Activated CD4-positive, alpha-beta T cell treated with anti-CD3 and anti-CD28 coated beads, Interleukin-2, amount 10 ng/mL, durations not matched to agents 24 days and 14 days (primary cell): ENCODE results near the gene TRAPPC10. TPM values are rescaled to one million over a fixed set of nuclear protein-coding genes. Genes with fewer than 3 reads are reported as not detected.

Source experiments
- DNase-seq: peaks from one replicate; pipeline ENCODE4 v3.0.0; 2022
- H3K27ac Mint-ChIP-seq: one replicate; pipeline ENCODE4 v1.8.0; 2022; ENCODE audit warnings: mild to moderate bottlenecking, mixed read lengths
- H3K27me3 Mint-ChIP-seq: one replicate; pipeline ENCODE4 v1.8.0; 2022; ENCODE audit warnings: mixed read lengths
- H3K36me3 Mint-ChIP-seq: one replicate; pipeline ENCODE4 v1.8.0; 2022; ENCODE audit warnings: low read depth, mild to moderate bottlenecking, mixed read lengths
- H3K4me1 Mint-ChIP-seq: one replicate; pipeline ENCODE4 v1.8.0; 2021; ENCODE audit warnings: mixed read lengths
- H3K4me3 Mint-ChIP-seq: one replicate; pipeline ENCODE4 v1.8.0; 2022; ENCODE audit warnings: mild to moderate bottlenecking, moderate library complexity, mixed read lengths
- H3K9me3 Mint-ChIP-seq: one replicate; pipeline ENCODE4 v1.8.0; 2021; ENCODE audit warnings: mixed read lengths
- intact Hi-C: fragments of 100-400 bp; cut with micrococcal nuclease; formaldehyde crosslinking; loops from one replicate; pipeline ENCODE4 v1.15.1; 2023
- total RNA-seq: library from RNA; stranded (reverse); gene quantifications from 2 replicates; pipeline ENCODE4 v1.2.3, GENCODE V29; 2022

TRAPPC10 gene
- total RNA-seq, 1 donor from 2014 or later: 75.0 TPM

DNA sequence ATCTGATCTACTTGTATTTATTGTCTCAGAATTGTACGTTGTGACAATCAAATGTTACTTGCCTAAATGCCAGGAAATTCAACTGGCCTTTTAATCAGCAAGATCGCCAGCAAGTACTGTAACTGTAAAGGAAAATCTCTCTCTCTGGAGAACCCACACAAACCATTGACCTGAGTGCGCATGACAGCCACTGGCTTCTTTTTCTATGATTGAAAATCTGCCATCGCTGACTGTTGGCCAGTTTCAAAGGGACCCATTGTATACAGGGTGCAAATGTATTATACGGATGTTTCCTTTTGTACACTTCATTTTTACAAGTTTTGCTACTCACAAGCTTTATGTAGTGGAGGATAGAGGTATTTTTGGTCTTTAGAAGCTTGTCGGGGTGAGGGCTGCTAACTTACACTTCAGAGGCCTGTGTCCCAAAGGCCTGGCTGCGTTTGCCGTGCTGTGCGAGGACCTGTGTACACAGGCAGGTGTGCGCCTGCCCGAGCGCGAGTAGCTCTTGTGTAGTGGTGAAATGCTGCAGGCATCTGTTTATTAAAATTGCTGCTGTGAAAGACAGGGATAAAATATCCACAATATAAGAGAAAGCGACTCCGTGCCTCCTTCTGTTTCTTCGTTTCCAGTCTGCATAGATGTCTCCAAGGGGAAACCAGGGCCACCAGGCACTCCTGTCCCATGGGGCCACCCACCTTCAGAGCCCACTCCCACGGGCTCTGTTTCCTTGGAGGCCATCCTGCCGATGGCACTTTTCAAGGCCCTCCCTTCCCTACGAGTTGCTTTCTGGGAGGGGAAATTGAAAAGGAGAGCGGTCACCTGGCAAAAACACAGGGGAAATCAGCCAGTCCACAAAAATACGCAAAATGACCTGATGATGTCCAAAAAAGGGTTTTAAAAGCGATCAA, 25.3 kb upstream of the TRAPPC10 start:
- intact Hi-C loops: no loop called here
- H3K27ac Mint-ChIP-seq: no peak overlapping the region

DNA sequence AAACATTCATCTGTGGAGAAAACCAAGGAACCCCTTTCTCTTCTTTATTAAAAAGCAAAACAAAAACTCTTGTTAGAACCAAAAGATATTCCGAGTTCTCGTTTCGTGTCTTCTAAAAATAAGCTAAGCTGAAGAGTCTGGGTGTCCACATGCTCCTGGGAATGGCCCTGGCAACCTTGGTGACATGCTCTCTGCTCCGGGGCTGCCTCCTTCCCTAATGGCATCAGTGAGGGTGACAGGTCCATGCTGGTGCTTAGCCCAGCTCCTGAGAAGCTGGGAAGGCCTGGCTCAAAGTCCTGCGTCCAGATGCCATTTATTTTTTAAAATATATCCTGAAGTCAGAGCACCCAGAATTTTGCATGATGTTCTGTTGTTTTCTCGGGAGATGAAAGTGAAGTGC, 24.6 kb upstream of the TRAPPC10 start:
- H3K27me3 Mint-ChIP-seq: peaks cover 3% of the 10 kb centered on the region
- intact Hi-C loops: no loop called here

More for the DNA sequence above, 25.3 kb upstream of the TRAPPC10 start:
- H3K4me1 Mint-ChIP-seq: peaks cover 12% of the 10 kb centered on the region
- DNase-seq: no peak
- H3K27me3 Mint-ChIP-seq: peaks cover 3% of the 10 kb centered on the region
- no peaks in the 10 kb centered on the region for H3K9me3 Mint-ChIP-seq
- no peak overlapping the region for H3K4me3 Mint-ChIP-seq
- peaks cover 13% of the 10 kb centered on the region for H3K36me3 Mint-ChIP-seq

DNA sequence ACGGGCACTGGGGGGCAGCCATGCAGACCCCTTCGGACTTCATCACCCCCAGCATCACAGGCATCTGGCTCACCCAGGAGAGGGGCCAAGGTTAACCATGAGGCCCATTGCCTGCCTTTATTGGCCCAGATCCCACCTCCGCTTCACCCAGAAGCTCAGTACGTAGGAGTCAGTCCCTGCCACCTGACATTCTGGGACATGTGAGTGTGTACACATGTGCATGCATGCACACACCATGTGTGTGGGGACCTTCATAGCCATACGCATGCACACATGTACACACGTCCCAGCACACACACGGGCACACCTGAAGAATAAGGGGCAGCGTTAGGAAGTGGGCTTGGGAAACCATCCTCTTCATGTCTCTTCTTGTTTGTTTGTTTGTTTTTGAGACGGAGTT, 24.1 kb upstream of the TRAPPC10 start:
- Mint-ChIP-seq H3K27me3 (peaks cover 3% of the 10 kb centered on the region), H3K4me1 (peaks cover 11% of the 10 kb centered on the region), H3K9me3 (no peaks in the 10 kb centered on the region), H3K36me3 (peaks cover 5% of the 10 kb centered on the region), H3K4me3 (no peak overlapping the region), H3K27ac (no peak overlapping the region)
- DNase-seq: no peak
- intact Hi-C loops: no loop called here

More for the DNA sequence above, 24.6 kb upstream of the TRAPPC10 start:
- no peak for DNase-seq
- Mint-ChIP-seq H3K4me1 (peaks cover 12% of the 10 kb centered on the region), H3K4me3 (no peak overlapping the region), H3K9me3 (no peaks in the 10 kb centered on the region), H3K36me3 (peaks cover 9% of the 10 kb centered on the region), H3K27ac (no peak overlapping the region)

DNA sequence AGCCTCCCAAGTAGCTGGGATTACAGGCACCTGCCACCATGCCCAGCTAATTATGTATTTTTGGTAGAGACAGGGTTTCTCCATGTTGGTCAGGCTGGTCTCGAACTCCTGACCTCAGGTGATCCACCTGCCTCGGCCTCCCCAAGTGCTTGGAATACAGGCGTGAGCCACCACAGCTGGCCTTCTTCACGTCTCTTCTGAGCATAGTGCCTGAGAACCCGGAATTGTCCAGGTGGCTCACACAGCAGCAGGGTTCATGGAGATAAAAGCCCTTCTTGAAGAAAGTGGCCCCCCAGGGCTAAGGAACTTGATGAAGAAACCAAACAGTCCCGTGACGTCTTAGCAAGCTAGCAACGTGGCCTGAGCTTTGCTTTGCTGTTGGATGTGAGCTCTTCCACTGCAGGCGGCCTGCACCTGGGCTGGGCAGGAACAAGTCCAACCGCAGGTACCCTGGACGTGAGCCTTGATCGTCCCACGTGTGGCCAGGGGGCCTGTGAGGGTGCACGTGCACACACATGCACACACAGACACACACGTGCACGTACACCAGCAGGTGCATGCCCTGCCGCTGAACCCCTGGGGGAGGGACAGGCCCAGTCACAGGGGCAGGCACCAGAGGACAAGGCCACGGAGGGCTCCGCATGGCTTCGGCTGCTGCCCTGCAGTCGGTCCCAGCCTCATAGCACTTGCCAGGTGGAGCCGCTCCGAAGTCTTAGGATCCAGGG, 23.4 kb upstream of the TRAPPC10 start:
- Mint-ChIP-seq H3K4me3 (no peak overlapping the region), H3K27me3 (peaks cover 3% of the 10 kb centered on the region), H3K9me3 (no peaks in the 10 kb centered on the region), H3K4me1 (peaks cover 9% of the 10 kb centered on the region), H3K36me3 (peaks cover 5% of the 10 kb centered on the region), H3K27ac (no peak overlapping the region)
- no peak for DNase-seq
- intact Hi-C loops: no loop called here

DNA sequence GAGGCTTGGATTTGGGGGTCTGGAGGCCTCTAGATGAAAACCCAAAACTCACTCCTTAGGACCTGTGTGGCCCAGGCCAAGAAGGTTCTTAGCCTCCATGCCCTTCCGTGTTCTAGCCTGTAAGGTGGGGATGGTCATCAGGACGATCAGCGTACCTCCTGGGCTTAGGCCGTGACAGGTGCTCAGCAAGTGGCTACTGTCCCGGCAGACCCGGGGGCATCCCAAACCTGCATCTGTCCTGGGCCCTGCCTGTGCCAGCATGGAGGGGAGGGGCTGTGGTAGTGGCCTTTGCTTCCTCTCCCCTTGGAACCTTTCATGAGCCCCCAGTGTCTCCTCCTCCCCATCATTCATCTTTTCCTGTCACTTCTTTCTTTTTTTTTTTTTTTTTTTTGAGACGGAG, 22.7 kb upstream of the TRAPPC10 start:
- Mint-ChIP-seq H3K4me3 (no peak overlapping the region), H3K9me3 (no peaks in the 10 kb centered on the region), H3K27ac (no peak overlapping the region), H3K27me3 (peaks cover 3% of the 10 kb centered on the region), H3K4me1 (peaks cover 8% of the 10 kb centered on the region), H3K36me3 (peaks cover 2% of the 10 kb centered on the region)
- intact Hi-C loops: no loop called here
- DNase-seq: no peak

DNA sequence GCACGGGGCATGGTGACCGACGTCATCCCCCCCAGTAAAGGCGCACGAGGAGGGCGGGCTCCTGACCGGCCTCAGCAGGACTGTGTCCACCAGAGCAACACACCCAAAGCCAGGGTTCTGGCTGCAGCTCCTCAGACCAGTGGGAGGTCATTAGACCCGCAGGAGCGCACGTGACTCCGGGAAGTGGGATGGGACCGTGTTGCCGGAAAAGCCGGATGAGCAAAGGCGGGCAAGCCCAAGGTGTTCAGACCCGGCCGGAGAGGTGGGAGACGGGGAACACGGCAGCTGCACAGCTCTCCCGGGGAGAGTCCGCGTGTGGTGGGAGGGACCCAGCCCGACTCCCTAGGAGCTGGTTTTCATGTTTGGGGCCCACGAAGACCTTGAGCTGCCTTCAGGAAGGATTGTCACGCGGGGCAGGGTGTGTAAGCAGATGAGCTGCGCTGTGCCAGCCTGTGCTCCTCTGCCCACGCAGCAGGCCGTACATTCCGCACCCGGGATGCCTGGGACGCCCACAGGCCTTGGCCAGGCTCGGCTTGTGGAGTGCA, 20.6 kb upstream of the TRAPPC10 start:
- Mint-ChIP-seq H3K9me3 (no peaks in the 10 kb centered on the region), H3K4me3 (no peak overlapping the region), H3K4me1 (no peaks in the 10 kb centered on the region), H3K36me3 (no peaks in the 10 kb centered on the region), H3K27me3 (no peaks in the 10 kb centered on the region), H3K27ac (no peak overlapping the region)
- no peak for DNase-seq
- intact Hi-C loops: no loop called here

DNA sequence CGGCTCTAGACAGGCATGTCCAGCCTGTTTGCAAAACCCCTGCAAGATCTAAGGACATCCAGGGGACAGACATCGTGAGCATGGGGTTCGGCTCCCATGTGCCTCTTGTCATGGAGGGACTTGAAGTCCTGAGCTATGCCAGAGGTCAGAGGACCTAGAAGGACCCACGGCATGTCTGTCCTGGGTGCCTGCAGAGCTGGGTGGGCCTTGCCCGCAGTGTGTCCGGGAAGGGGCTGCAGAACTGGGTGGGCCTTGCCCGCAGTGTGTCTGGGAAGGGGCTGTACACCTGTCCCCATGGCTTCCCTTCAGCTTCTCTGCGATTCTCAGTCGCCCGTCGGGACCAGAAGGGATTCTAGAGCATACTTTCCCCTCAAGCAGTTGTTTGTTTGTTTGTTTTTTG, 20.0 kb upstream of the TRAPPC10 start:
- Mint-ChIP-seq H3K9me3 (no peaks in the 10 kb centered on the region), H3K4me3 (no peak overlapping the region), H3K4me1 (no peaks in the 10 kb centered on the region), H3K27ac (no peak overlapping the region), H3K27me3 (peaks cover 3% of the 10 kb centered on the region), H3K36me3 (no peaks in the 10 kb centered on the region)
- intact Hi-C loops: no loop called here
- no peak for DNase-seq

DNA sequence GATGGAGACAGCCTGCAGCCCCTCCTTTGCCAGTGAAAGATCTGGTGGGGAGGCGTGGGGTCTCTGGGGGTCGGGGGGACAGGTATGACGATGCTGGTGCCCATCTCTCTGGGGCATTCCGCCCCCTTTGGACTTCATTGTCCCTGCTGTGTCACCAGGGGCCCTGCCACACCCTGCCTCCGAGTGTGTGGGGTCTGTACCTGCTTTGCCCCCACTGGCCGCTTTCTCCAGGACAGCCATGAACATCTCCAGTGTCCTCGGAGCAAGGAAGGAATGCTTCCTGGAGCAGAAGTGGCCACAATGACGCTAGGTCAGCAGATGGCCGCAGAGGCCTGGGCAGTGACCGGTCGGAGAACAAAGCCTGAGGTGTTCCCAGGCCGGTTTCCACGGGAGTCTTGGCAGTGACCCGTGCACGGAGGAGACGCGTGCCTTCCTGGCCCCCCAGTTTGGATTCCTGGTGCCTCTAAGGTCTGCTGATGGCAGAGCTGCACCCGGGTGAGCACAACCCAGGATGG, 18.6 kb upstream of the TRAPPC10 start:
- intact Hi-C loops: no loop called here
- Mint-ChIP-seq H3K9me3 (no peaks in the 10 kb centered on the region), H3K4me3 (no peak overlapping the region), H3K27ac (no peak overlapping the region), H3K36me3 (no peaks in the 10 kb centered on the region), H3K4me1 (no peaks in the 10 kb centered on the region), H3K27me3 (peaks cover 10% of the 10 kb centered on the region)
- no peak for DNase-seq

DNA sequence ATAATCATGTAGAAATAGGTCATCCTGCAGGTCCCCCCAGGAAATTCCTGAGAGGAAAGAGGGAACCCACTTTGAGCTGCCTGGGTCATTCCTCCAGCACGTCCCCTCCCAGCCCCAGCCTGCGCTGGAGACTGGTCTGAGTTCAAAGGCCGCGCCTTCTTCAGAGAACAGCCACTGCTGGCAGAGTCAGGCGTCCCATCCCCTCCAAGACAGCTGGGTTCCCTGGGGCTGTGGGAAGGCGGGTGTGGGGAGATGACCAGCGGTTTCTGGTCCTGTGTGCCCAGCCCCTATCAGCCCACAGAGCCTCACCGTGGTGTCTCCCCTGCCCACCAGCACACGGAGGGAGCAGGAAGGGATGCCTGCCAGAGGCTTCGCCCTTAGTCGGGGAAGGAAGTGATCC, 18.0 kb upstream of the TRAPPC10 start:
- Mint-ChIP-seq H3K4me1 (no peaks in the 10 kb centered on the region), H3K4me3 (no peak overlapping the region), H3K36me3 (no peaks in the 10 kb centered on the region), H3K27ac (no peak overlapping the region), H3K9me3 (no peaks in the 10 kb centered on the region), H3K27me3 (peaks cover 12% of the 10 kb centered on the region)
- no peak for DNase-seq
- intact Hi-C loops: no loop called here

DNA sequence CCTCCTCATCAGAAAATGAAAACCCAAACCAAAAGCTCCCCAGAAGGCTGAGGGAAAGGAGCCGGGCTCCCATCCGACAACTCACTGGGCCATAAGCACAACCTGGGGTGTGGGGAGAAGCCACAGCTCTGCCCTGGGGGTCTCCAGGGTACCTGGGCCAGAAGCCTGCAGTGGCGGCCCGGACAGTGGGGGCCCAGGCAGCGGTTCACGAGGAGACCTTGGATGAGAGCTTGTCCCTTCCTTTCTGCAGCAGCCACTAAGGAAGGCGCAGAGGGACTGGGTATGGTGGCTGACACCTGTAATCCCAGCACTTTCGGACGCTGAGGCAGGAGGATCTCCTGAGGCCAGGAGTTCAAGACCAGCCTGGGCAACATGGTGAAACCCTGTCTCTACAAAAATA, 17.5 kb upstream of the TRAPPC10 start:
- H3K9me3 Mint-ChIP-seq: no peaks in the 10 kb centered on the region
- DNase-seq: no peak
- H3K36me3 Mint-ChIP-seq: no peaks in the 10 kb centered on the region
- H3K27me3 Mint-ChIP-seq: peaks cover 12% of the 10 kb centered on the region
- no peak overlapping the region for H3K4me3 Mint-ChIP-seq
- no peaks in the 10 kb centered on the region for H3K4me1 Mint-ChIP-seq
- no peak overlapping the region for H3K27ac Mint-ChIP-seq
- intact Hi-C loops: no loop called here

DNA sequence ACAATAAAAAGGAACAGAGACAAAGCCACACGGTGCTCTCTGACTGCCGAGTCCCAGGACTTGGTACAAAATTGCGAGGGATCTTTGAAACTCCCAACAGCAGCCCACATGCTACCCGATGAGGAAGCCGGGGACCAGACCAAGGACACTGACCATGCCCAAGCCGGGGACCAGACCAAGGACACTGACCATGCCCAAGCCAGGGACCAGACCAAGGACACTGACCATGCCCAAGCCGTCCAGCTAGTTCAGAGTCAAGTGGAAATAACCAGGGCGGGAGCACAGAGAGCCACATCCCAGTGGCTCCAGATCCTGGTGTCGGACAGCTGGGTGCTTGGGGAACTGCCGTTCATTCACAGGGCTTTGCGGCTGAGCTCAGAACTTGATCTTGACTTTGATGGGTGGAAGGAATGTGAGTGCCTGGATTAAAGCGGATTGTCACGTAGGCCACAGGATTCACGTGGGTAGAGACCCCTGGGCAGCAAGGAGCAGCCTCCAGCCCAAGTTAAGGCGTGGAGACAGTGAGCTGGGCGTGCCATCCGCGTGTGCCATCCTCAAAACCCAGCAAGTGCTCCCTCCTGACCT, 16.5 kb upstream of the TRAPPC10 start:
- H3K27me3 Mint-ChIP-seq: peaks cover 12% of the 10 kb centered on the region
- H3K4me3 Mint-ChIP-seq: no peak overlapping the region
- H3K27ac Mint-ChIP-seq: no peak overlapping the region
- no peaks in the 10 kb centered on the region for H3K4me1 Mint-ChIP-seq
- no peaks in the 10 kb centered on the region for H3K9me3 Mint-ChIP-seq
- no peak for DNase-seq
- intact Hi-C loops: no loop called here
- no peaks in the 10 kb centered on the region for H3K36me3 Mint-ChIP-seq

DNA sequence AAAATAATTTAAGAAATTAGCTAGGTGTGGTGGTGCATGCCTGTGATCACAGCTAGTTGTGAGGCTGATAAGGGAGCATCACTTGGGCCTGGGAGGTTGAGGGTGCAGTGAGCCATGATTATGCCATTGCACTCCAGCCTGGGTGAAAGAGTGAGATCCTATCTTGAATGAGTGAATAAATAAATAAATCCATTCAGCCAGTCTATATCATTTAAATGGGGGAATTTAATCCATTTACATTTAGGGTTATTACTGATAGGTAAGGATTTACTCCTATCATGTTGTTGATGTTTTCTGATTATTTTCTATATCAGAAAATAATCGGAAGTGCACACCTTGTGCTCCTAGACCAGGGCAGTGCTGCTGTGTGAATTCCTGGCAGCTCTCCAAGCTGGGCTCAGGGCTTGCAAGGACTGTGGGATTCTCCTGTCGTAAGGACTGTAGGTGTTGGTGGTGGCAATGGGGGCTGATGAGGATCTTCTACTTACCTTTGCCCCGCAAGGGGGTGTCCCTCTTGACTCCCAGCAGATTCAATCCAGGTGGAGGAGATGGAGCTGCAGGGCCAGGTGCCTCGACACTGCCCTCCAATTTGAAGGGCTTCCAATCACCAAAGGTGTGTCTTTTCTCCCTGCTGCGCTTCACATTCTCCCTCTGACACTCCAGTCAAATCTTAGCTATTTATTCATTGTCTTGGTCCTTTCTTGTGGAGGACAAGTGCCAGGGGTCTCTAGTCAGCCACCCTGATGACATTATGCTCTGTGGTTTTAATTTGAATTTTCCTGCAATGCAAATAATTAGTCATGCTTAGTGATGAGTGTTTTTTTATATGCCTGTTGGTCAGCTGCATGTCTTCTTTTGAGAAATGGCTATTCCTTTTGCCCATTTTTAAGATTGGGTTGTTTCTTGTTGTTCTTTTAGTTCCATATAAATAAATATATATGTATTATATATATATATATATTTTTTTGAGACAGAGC, 14.1 kb upstream of the TRAPPC10 start:
- Mint-ChIP-seq H3K4me3 (no peak overlapping the region), H3K36me3 (no peaks in the 10 kb centered on the region), H3K27ac (no peak overlapping the region), H3K4me1 (no peaks in the 10 kb centered on the region), H3K9me3 (no peaks in the 10 kb centered on the region), H3K27me3 (peaks cover 12% of the 10 kb centered on the region)
- DNase-seq: no peak
- intact Hi-C loops: no loop called here

DNA sequence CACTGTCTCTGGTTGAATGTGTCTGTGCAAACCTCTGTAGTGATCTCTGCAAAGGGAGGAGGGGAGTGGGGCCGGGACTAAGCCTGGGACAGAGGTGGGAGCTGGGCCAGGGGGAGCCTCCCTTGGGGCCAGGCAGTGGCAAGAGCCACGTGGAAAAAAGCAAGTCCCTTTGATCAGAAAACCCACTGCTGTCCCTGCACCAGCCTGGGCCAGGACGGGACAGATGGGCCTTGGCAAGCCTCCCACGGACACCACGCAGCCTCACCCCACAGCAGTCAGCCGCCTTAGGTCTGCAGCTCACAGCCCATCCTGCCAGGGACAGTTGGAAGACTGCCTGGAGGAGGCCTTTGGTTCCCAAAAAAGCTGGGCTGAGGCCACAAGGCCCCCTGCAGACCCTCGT, 11.7 kb upstream of the TRAPPC10 start:
- Mint-ChIP-seq H3K9me3 (no peaks in the 10 kb centered on the region), H3K27ac (no peak overlapping the region), H3K27me3 (peaks cover 12% of the 10 kb centered on the region), H3K36me3 (no peaks in the 10 kb centered on the region), H3K4me1 (no peaks in the 10 kb centered on the region), H3K4me3 (no peak overlapping the region)
- no peak for DNase-seq
- intact Hi-C loops: no loop called here
